ENCODE data around the gene SRSF10. TPM values are rescaled to one million over a fixed set of nuclear protein-coding genes. Genes with fewer than 3 reads are reported as not detected.

Gene SRSF10
- total and polyA plus RNA-seq, 10 donors = 54.5 to 146 (median 98.2) TPM

- H3K27ac ChIP-seq = no peak overlapping the region
- intact Hi-C loops (cut with DNase I; ENCODE audit: low total_unique reads) = no loop called here
- no peaks in the 10 kb centered on the region for H3K9me3 ChIP-seq
- no peak for DNase-seq
- no peak overlapping the region for H3K4me3 ChIP-seq
- peaks cover 4 to 39% (median 15%) of the 10 kb centered on the region in 6 donors for H3K4me1 ChIP-seq
- TF ChIP-seq POLR2AphosphoS5 (IDR thresholded peaks at IDR 0.05) = no peak
- no peak for TF ChIP-seq POLR2A (IDR thresholded peaks at IDR 0.05)
- TF ChIP-seq CTCF (IDR thresholded peaks at IDR 0.05 in 8 of 11, conservative IDR thresholded peaks at IDR 0.05 in 3 of 11) = no peak
- H3K27me3 ChIP-seq (replicated peaks in 1 of 7) = no peaks in the 10 kb centered on the region
- H3K36me3 ChIP-seq = no peaks in the 10 kb centered on the region
- WGBS, 5 donors = 60 to 81% (median 77%) methylated on average over 3 of the region's 3 CpGs
These were observed 27.1 kb downstream of the SRSF10 start for GRCh38 chr1:23953020-23953419.

- intact Hi-C loops (cut with DNase I; ENCODE audit: low total_unique reads) = no loop called here
- Histone ChIP-seq H3K9me3 (peaks cover 0 to 18% (median 11%) of the 10 kb centered on the region in 8 donors), H3K36me3 (no peaks in the 10 kb centered on the region), H3K4me1 (peaks cover 0 to 17% (median 0%) of the 10 kb centered on the region in 6 donors), H3K27ac (no peak overlapping the region), H3K27me3 (replicated peaks in 1 of 7) (no peaks in the 10 kb centered on the region), H3K4me3 (no peak overlapping the region)
- DNase-seq = no peak
- TF ChIP-seq POLR2AphosphoS5 (IDR thresholded peaks at IDR 0.05) = no peak
- no peak for TF ChIP-seq CTCF (IDR thresholded peaks at IDR 0.05 in 8 of 11, conservative IDR thresholded peaks at IDR 0.05 in 3 of 11)
- TF ChIP-seq POLR2A (IDR thresholded peaks at IDR 0.05) = no peak
These were observed 32.8 kb downstream of the SRSF10 start for GRCh38 chr1:23947366-23947765.

- H3K4me1 ChIP-seq = peaks cover 0 to 2% (median under 1%) of the 10 kb centered on the region in 6 donors
- intact Hi-C loops (cut with DNase I; ENCODE audit: low total_unique reads) = no loop called here
- DNase-seq = no peak
- no peaks in the 10 kb centered on the region for H3K36me3 ChIP-seq
- no peak overlapping the region for H3K4me3 ChIP-seq
- 66 to 75% (median 72%) methylated on average over 6 of the region's 6 CpGs for WGBS, 5 donors
- no peak for TF ChIP-seq POLR2AphosphoS5 (IDR thresholded peaks at IDR 0.05)
- no peak for TF ChIP-seq CTCF (IDR thresholded peaks at IDR 0.05 in 8 of 11, conservative IDR thresholded peaks at IDR 0.05 in 3 of 11)
- TF ChIP-seq POLR2A (IDR thresholded peaks at IDR 0.05) = no peak
- no peaks in the 10 kb centered on the region for H3K9me3 ChIP-seq
- H3K27ac ChIP-seq = no peak overlapping the region
- H3K27me3 ChIP-seq (replicated peaks in 1 of 7) = no peaks in the 10 kb centered on the region
These were observed 43.5 kb downstream of the SRSF10 start for GRCh38 chr1:23936481-23937176.

- Histone ChIP-seq H3K27ac (peak overlapping the region in 5 of 8 donors; percentile 35 to 66 (median 41)), H3K9me3 (no peaks in the 10 kb centered on the region), H3K4me3 (peak overlapping the region in 1 of 8 donors; percentile 1), H3K36me3 (no peaks in the 10 kb centered on the region), H3K27me3 (replicated peaks in 1 of 7) (no peaks in the 10 kb centered on the region), H3K4me1 (peaks cover 0 to 16% (median 6%) of the 10 kb centered on the region in 6 donors)
- intact Hi-C loops (cut with DNase I; ENCODE audit: low total_unique reads) = no loop called here
- TF ChIP-seq POLR2AphosphoS5 (IDR thresholded peaks at IDR 0.05) = no peak
- TF ChIP-seq POLR2A (IDR thresholded peaks at IDR 0.05) = no peak
- TF ChIP-seq CTCF (IDR thresholded peaks at IDR 0.05 in 8 of 11, conservative IDR thresholded peaks at IDR 0.05 in 3 of 11) = no peak
- no peak for DNase-seq
- WGBS, 5 donors = 62 to 80% (median 74%) methylated on average over 1 of the region's 1 CpG
These were observed 48.6 kb downstream of the SRSF10 start for GRCh38 chr1:23931491-23931880.
